ENCODE results near the gene WWC2.
A peak's percentile ranks its signal among the peaks of the same experiment; 100 is the strongest.

- TF ChIP-seq CTCF (IDR thresholded peaks at IDR 0.05; ENCODE audit: low read depth, low read length, poor library complexity, severe bottlenecking) (peak; percentile 66), EZH2phosphoT487 (IDR thresholded peaks at IDR 0.05; ENCODE audit: borderline replicate concordance, low read length) (no peak)
These were observed 163.1 kb downstream of the WWC2 start for GRCh38 chr4:183261953-183262775.

All from DOHH2 (cell line).